Measurements from ENCODE around the gene POU6F2. TPM values are rescaled to one million over a fixed set of nuclear protein-coding genes. Genes with fewer than 3 reads are reported as not detected.

The POU6F2 gene
- total RNA-seq, 1 experiment from 2014 or later, result 0.19 TPM

DNA sequence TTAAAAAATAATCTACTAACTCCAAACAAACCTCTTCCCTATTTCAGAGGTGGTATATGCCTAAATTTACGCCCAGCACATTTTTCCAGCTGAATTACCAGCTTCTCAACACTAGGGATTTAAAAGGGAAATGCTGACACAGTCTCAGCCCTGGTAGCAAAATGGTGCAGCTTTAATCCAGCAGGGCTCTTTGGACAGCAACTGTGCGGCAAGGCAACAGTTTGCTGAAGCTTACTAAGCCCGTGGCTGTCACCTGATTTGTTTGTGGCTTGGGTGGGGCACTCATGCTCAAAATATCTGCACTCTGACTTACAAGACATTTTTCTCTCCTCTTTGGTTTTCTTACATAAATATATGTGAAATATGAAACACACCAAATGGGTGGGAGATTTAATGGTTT lies 206.7 kb downstream of the POU6F2 start:
- ChIA-PET CTCF (interaction anchor here (0.6 kb wide), 1 partner anchor 727 kb away, joined by 3 read pairs; no protein-coding TSS in a partner anchor), POLR2A (no interaction called here)
- Mint-ChIP-seq H3K27me3 (ENCODE audit: insufficient read depth, unreplicated experiment) (no peaks in the 10 kb centered on the region), H3K9me3 (ENCODE audit: unreplicated experiment) (no peaks in the 10 kb centered on the region), H3K4me1 (ENCODE audit: insufficient read depth, unreplicated experiment) (no peaks in the 10 kb centered on the region), H3K4me3 (ENCODE audit: unreplicated experiment) (no peak overlapping the region), H3K27ac (ENCODE audit: low read depth, unreplicated experiment) (no peak overlapping the region), H3K36me3 (ENCODE audit: insufficient read depth, unreplicated experiment) (no peaks in the 10 kb centered on the region)
- DNase-seq (ENCODE audit: unreplicated experiment), result no peak
- intact Hi-C loops (cut with micrococcal nuclease), result no loop called here
- TF ChIP-seq, protein P1, sequence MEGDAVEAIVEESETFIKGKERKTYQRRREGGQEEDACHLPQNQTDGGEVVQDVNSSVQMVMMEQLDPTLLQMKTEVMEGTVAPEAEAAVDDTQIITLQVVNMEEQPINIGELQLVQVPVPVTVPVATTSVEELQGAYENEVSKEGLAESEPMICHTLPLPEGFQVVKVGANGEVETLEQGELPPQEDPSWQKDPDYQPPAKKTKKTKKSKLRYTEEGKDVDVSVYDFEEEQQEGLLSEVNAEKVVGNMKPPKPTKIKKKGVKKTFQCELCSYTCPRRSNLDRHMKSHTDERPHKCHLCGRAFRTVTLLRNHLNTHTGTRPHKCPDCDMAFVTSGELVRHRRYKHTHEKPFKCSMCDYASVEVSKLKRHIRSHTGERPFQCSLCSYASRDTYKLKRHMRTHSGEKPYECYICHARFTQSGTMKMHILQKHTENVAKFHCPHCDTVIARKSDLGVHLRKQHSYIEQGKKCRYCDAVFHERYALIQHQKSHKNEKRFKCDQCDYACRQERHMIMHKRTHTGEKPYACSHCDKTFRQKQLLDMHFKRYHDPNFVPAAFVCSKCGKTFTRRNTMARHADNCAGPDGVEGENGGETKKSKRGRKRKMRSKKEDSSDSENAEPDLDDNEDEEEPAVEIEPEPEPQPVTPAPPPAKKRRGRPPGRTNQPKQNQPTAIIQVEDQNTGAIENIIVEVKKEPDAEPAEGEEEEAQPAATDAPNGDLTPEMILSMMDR (IDR thresholded peaks at IDR 0.05; ENCODE audit: unreplicated experiment), result no peak
- BruUV-seq (replicated peaks), result no TSS peak

- Mint-ChIP-seq H3K27ac (ENCODE audit: low read depth, unreplicated experiment) (no peak overlapping the region), H3K4me1 (ENCODE audit: insufficient read depth, unreplicated experiment) (no peaks in the 10 kb centered on the region), H3K36me3 (ENCODE audit: insufficient read depth, unreplicated experiment) (no peaks in the 10 kb centered on the region), H3K9me3 (ENCODE audit: unreplicated experiment) (no peaks in the 10 kb centered on the region), H3K27me3 (ENCODE audit: insufficient read depth, unreplicated experiment) (no peaks in the 10 kb centered on the region), H3K4me3 (ENCODE audit: unreplicated experiment) (no peak overlapping the region)
- BruUV-seq (replicated peaks), result no TSS peak
- no peak for DNase-seq (ENCODE audit: unreplicated experiment)
- POLR2A ChIA-PET, result no interaction called here
- TF ChIP-seq, protein P1 (IDR thresholded peaks at IDR 0.05; ENCODE audit: unreplicated experiment), result no peak
- intact Hi-C loops (cut with micrococcal nuclease), result no loop called here
- CTCF ChIA-PET, result interaction anchor here (0.7 kb wide), 1 partner anchor 14 kb away, joined by 3 read pairs; no protein-coding TSS in a partner anchor
Measured at GRCh38 chr7:39186131-39186530, 208.4 kb downstream of the POU6F2 start.

GRCh38 chr7:39186671-39187070 lies 209.0 kb downstream of the POU6F2 start:
- Mint-ChIP-seq H3K4me3 (ENCODE audit: unreplicated experiment) (no peak overlapping the region), H3K36me3 (ENCODE audit: insufficient read depth, unreplicated experiment) (no peaks in the 10 kb centered on the region), H3K9me3 (ENCODE audit: unreplicated experiment) (no peaks in the 10 kb centered on the region), H3K27me3 (ENCODE audit: insufficient read depth, unreplicated experiment) (no peaks in the 10 kb centered on the region), H3K4me1 (ENCODE audit: insufficient read depth, unreplicated experiment) (no peaks in the 10 kb centered on the region), H3K27ac (ENCODE audit: low read depth, unreplicated experiment) (no peak overlapping the region)
- intact Hi-C loops (cut with micrococcal nuclease), result no loop called here
- DNase-seq (ENCODE audit: unreplicated experiment), result no peak
- TF ChIP-seq, protein P1 (IDR thresholded peaks at IDR 0.05; ENCODE audit: unreplicated experiment), result no peak
- BruUV-seq (replicated peaks), result no TSS peak
- POLR2A ChIA-PET, result interaction anchor here (0.7 kb wide), 1 partner anchor 52 kb away, joined by 3 read pairs; no protein-coding TSS in a partner anchor
- CTCF ChIA-PET, result no interaction called here

GRCh38 chr7:39187130-39187529 lies 209.4 kb downstream of the POU6F2 start:
- Mint-ChIP-seq H3K9me3 (ENCODE audit: unreplicated experiment) (no peaks in the 10 kb centered on the region), H3K27ac (ENCODE audit: low read depth, unreplicated experiment) (no peak overlapping the region), H3K36me3 (ENCODE audit: insufficient read depth, unreplicated experiment) (no peaks in the 10 kb centered on the region), H3K27me3 (ENCODE audit: insufficient read depth, unreplicated experiment) (no peaks in the 10 kb centered on the region), H3K4me1 (ENCODE audit: insufficient read depth, unreplicated experiment) (no peaks in the 10 kb centered on the region), H3K4me3 (ENCODE audit: unreplicated experiment) (no peak overlapping the region)
- POLR2A ChIA-PET, result interaction anchor here (0.7 kb wide), 1 partner anchor 51 kb away, joined by 3 read pairs; no protein-coding TSS in a partner anchor
- TF ChIP-seq, protein P1 (IDR thresholded peaks at IDR 0.05; ENCODE audit: unreplicated experiment), result no peak
- CTCF ChIA-PET, result interaction anchor here (0.6 kb wide), 1 partner anchor 25 kb away, joined by 3 read pairs; no protein-coding TSS in a partner anchor
- intact Hi-C loops (cut with micrococcal nuclease), result no loop called here
- BruUV-seq (replicated peaks), result no TSS peak
- no peak for DNase-seq (ENCODE audit: unreplicated experiment)

Data from MCF 10A (cell line).